ENCODE results near the gene NCAM1.

GRCh38 chr11:113272281-113272680 is 311.1 kb downstream of the NCAM1 start:
- TF ChIP-seq ATAD3A (CRISPR knock-in tag; IDR thresholded peaks at IDR 0.05) (no peak), SMC3 (IDR thresholded peaks at IDR 0.05; ENCODE audit: low read length) (no peak), GLMP (CRISPR knock-in tag; IDR thresholded peaks at IDR 0.05; ENCODE audit: borderline replicate concordance) (no peak), NFYB (CRISPR knock-in tag; IDR thresholded peaks at IDR 0.05) (no peak), HOXA7 (CRISPR knock-in tag; IDR thresholded peaks at IDR 0.05) (no peak), KLF6 (CRISPR knock-in tag; IDR thresholded peaks at IDR 0.05) (no peak), HDAC1 (CRISPR knock-in tag; IDR thresholded peaks at IDR 0.05) (no peak), JUND (CRISPR knock-in tag; IDR thresholded peaks at IDR 0.05) (no peak), POLR2AphosphoS2 (IDR thresholded peaks at IDR 0.05; ENCODE audit: low read depth, low read length) (no peak), TP53 (CRISPR knock-in tag; conservative IDR thresholded peaks at IDR 0.05) (no peak), NFRKB (IDR thresholded peaks at IDR 0.05) (no peak)
- TF ChIP-seq, protein P1, sequence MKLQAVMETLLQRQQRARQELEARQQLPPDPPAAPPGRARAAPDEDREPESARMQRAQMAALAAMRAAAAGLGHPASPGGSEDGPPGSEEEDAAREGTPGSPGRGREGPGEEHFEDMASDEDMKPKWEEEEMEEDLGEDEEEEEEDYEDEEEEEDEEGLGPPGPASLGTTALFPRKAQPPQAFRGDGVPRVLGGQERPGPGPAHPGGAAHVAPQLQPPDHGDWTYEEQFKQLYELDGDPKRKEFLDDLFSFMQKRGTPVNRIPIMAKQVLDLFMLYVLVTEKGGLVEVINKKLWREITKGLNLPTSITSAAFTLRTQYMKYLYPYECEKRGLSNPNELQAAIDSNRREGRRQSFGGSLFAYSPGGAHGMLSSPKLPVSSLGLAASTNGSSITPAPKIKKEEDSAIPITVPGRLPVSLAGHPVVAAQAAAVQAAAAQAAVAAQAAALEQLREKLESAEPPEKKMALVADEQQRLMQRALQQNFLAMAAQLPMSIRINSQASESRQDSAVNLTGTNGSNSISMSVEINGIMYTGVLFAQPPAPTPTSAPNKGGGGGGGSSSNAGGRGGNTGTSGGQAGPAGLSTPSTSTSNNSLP (IDR thresholded peaks at IDR 0.05; ENCODE audit: low read depth, low read length), result no peak
